BE2C (cell line): Measurements from ENCODE around the gene PITPNM3.

ENCODE experiments used
- DNase-seq: peaks from one replicate; pipeline ENCODE4 v3.0.0-alpha.2; 2020
- H3K27me3 ChIP-seq: fragments of 250-450 bp; sonication (Bioruptor Pico); 2 replicates; pipeline ENCODE4 v1.5.1; 2020; ENCODE audit warnings: mild to moderate bottlenecking
- H3K36me3 ChIP-seq: fragments of 250-450 bp; sonication (Bioruptor Pico); 2 replicates; pipeline ENCODE4 v1.5.1; 2020; ENCODE audit warnings: mild to moderate bottlenecking
- H3K4me1 ChIP-seq: fragments of 250-450 bp; sonication (Bioruptor Pico); 2 replicates; pipeline ENCODE4 v1.5.1; 2020
- H3K4me3 ChIP-seq: 2 replicates; pipeline ENCODE4 v1.5.1; 2011; ENCODE audit warnings: low read depth, low read length
- H3K9me3 ChIP-seq: fragments of 250-450 bp; sonication (Bioruptor Pico); 2 replicates; pipeline ENCODE4 v1.5.1; 2020
- CTCF ChIP-seq: IDR thresholded peaks from 2 replicates; pipeline ENCODE4 v1.5.1; 2012; ENCODE audit warnings: mild to moderate bottlenecking, low read depth, low read length

Gene PITPNM3

GRCh38 chr17:6572972-6573370, 16.6 kb upstream of the PITPNM3 start:
- no peaks in the 10 kb centered on the region for H3K27me3 ChIP-seq
- no peak overlapping the region for H3K4me3 ChIP-seq
- H3K36me3 ChIP-seq, result no peaks in the 10 kb centered on the region
- no peak for TF ChIP-seq CTCF
- no peak for DNase-seq
- H3K9me3 ChIP-seq, result no peaks in the 10 kb centered on the region
- H3K4me1 ChIP-seq, result no peaks in the 10 kb centered on the region

GRCh38 chr17:6571452-6571781, 15.1 kb upstream of the PITPNM3 start:
- Histone ChIP-seq H3K4me3 (no peak overlapping the region), H3K27me3 (no peaks in the 10 kb centered on the region), H3K36me3 (no peaks in the 10 kb centered on the region), H3K4me1 (no peaks in the 10 kb centered on the region), H3K9me3 (no peaks in the 10 kb centered on the region)
- DNase-seq, result no peak
- no peak for TF ChIP-seq CTCF

GRCh38 chr17:6570731-6571451, 14.5 kb upstream of the PITPNM3 start:
- H3K9me3 ChIP-seq, result no peaks in the 10 kb centered on the region
- no peaks in the 10 kb centered on the region for H3K36me3 ChIP-seq
- H3K4me3 ChIP-seq, result no peak overlapping the region
- no peak for DNase-seq
- no peaks in the 10 kb centered on the region for H3K4me1 ChIP-seq
- no peak for TF ChIP-seq CTCF
- no peaks in the 10 kb centered on the region for H3K27me3 ChIP-seq

GRCh38 chr17:6569370-6570285, 13.3 kb upstream of the PITPNM3 start:
- Histone ChIP-seq H3K36me3 (no peaks in the 10 kb centered on the region), H3K4me3 (no peak overlapping the region), H3K27me3 (no peaks in the 10 kb centered on the region), H3K4me1 (no peaks in the 10 kb centered on the region), H3K9me3 (no peaks in the 10 kb centered on the region)
- no peak for TF ChIP-seq CTCF
- DNase-seq, result no peak

- no peak for TF ChIP-seq CTCF
- DNase-seq, result no peak
- no peaks in the 10 kb centered on the region for H3K4me1 ChIP-seq
- H3K27me3 ChIP-seq, result no peaks in the 10 kb centered on the region
- no peaks in the 10 kb centered on the region for H3K36me3 ChIP-seq
- H3K4me3 ChIP-seq, result no peak overlapping the region
- H3K9me3 ChIP-seq, result no peaks in the 10 kb centered on the region
Measured at GRCh38 chr17:6568184-6568758, 11.9 kb upstream of the PITPNM3 start.
